Keratinocyte (primary cell): ENCODE measurements around the gene GLRX5.

Experiments
- EZH2 ChIP-seq: IDR thresholded peaks from one replicate; pipeline ENCODE4 v1.6.1; 2012; ENCODE audit warnings: inconsistent platforms, mild to moderate bottlenecking, low read length, moderate library complexity
- TF ChIP-seq, protein P1 (sequence below), 3 experiments: IDR thresholded peaks in 1 of 3; conservative IDR thresholded peaks in 1 of 3; optimal IDR thresholded peaks in 1 of 3; 2 replicates in 2 of 3; 3 replicates in 1 of 3; pipeline versions ENCODE3 to v1.5.1; 2011; ENCODE audit warnings: low read length in 3 of 3, mild to moderate bottlenecking in 3 of 3, moderate library complexity in 2 of 3, control low read depth in 1 of 3, inconsistent platforms in 1 of 3; ENCODE audit not compliant: insufficient read depth in 2 of 3; ENCODE audit errors: extremely low read depth in 1 of 3

DNA sequence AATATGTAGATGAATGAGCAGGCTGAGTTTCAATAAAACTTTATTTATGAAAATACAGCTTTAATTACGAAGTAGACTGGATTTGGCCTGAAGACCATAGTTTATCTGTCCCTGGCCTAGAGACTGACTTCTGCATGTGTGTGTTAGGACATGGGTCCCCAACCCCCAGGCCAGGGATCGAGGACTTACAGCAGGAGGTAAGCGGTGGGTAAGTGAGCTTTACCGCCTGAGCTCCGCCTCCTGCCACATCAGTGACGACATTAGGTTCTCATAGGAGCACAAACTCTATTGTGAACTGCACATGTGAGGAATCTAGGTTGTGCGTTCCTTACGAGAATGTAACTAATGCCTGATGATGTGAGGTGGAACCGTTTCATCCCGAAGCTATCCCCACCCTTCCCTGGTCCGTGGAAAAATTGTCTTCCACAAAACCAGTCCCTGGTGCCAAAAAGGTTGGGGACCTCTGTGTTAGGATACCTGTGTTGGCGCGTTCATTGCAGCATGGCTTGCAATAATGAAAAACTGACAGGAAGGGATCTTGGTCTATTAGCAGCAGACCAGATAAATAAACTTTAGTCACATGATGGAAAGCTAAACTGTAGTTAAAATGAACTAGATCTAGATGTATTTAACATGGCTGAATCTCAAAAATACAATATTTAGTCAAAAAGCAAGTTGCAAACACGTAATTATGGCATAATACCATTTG lies 4.1 kb downstream of the GLRX5 start:
- TF ChIP-seq, protein P1, sequence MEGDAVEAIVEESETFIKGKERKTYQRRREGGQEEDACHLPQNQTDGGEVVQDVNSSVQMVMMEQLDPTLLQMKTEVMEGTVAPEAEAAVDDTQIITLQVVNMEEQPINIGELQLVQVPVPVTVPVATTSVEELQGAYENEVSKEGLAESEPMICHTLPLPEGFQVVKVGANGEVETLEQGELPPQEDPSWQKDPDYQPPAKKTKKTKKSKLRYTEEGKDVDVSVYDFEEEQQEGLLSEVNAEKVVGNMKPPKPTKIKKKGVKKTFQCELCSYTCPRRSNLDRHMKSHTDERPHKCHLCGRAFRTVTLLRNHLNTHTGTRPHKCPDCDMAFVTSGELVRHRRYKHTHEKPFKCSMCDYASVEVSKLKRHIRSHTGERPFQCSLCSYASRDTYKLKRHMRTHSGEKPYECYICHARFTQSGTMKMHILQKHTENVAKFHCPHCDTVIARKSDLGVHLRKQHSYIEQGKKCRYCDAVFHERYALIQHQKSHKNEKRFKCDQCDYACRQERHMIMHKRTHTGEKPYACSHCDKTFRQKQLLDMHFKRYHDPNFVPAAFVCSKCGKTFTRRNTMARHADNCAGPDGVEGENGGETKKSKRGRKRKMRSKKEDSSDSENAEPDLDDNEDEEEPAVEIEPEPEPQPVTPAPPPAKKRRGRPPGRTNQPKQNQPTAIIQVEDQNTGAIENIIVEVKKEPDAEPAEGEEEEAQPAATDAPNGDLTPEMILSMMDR (optimal IDR thresholded peaks at IDR 0.05 in 1 of 3, IDR thresholded peaks at IDR 0.05 in 1 of 3, conservative IDR thresholded peaks at IDR 0.05 in 1 of 3; ENCODE audit: extremely low read depth in 1 of 3, insufficient read depth in 2 of 3, low read length in 3 of 3), result no peak
- TF ChIP-seq EZH2, result no peak
